NT2/D1 (cell line): ENCODE measurements around the gene HAPSTR1.
"Not testable (repeated sequence)": the region's sequence is repeated elsewhere in the genome, so short reads cannot be mapped to it uniquely, and the experiment has no call there.

ENCODE experiments used
- DNase-seq: peaks from one replicate; pipeline ENCODE4 v3.0.0-alpha.2; 2011; ENCODE audit warnings: low read depth, low spot score
- H3K27me3 ChIP-seq: 2 replicates; pipeline ENCODE4 v1.6.0; 2011; ENCODE audit warnings: mild to moderate bottlenecking; ENCODE audit not compliant: insufficient read length, insufficient read depth
- H3K36me3 ChIP-seq: 2 replicates; pipeline ENCODE4 v1.6.1; 2011; ENCODE audit warnings: mild to moderate bottlenecking, low read length, mixed read lengths; ENCODE audit not compliant: insufficient read depth, insufficient read length
- H3K4me1 ChIP-seq: 2 replicates; pipeline ENCODE4 v1.5.1; 2011; ENCODE audit not compliant: insufficient read depth, insufficient read length
- H3K4me3 ChIP-seq: 2 replicates; pipeline ENCODE4 v1.5.1; 2011; ENCODE audit warnings: low read depth; ENCODE audit not compliant: insufficient read length
- H3K9ac ChIP-seq: 2 replicates; pipeline ENCODE4 v1.6.0; 2011; ENCODE audit warnings: low read depth; ENCODE audit not compliant: insufficient read length
- H3K9me3 ChIP-seq: 2 replicates; pipeline ENCODE4 v1.5.1; 2011; ENCODE audit warnings: mild to moderate bottlenecking, low read length; ENCODE audit not compliant: insufficient read depth
- SUZ12 ChIP-seq: IDR thresholded peaks from 2 replicates; pipeline ENCODE4 v1.6.1; 2011; ENCODE audit not compliant: insufficient read length, insufficient read depth; ENCODE audit errors: extremely low read depth
- YY1 ChIP-seq: IDR thresholded peaks from 2 replicates; pipeline ENCODE4 v1.6.1; 2011; ENCODE audit not compliant: insufficient read length, insufficient read depth
- ZNF274 ChIP-seq: IDR thresholded peaks from 2 replicates; pipeline ENCODE4 v1.6.1; 2011; ENCODE audit warnings: mild to moderate bottlenecking, low read depth, low read length

Gene HAPSTR1

GRCh38 chr16:9090960-9091866 lies at the start of gene HAPSTR1:
Gene HAPSTR1, plus strand, starts transcription at chr16:9091644. Its CDS starts 401 bp downstream, at chr16:9092045.
- Histone ChIP-seq H3K4me3 (peak within 1 kb of the TSS; percentile 99), H3K4me1 (no peaks in the 10 kb centered on the region), H3K9me3 (no peaks in the 10 kb centered on the region), H3K36me3 (peaks cover 34% of the 10 kb centered on the region), H3K27me3 (no peaks in the 10 kb centered on the region), H3K9ac (peak within 1 kb of the TSS; percentile 100)
- DNase-seq, result peak; percentile 100
- TF ChIP-seq YY1 (peak; percentile 9), ZNF274 (no peak)

GRCh38 chr16:9042533-9042932 lies 48.9 kb upstream of the HAPSTR1 start:
- Histone ChIP-seq H3K27me3 (no peaks in the 10 kb centered on the region), H3K4me3 (no peak overlapping the region), H3K9ac (no peak overlapping the region), H3K36me3 (no peaks in the 10 kb centered on the region), H3K9me3 (no peaks in the 10 kb centered on the region), H3K4me1 (peaks cover 6% of the 10 kb centered on the region)
- TF ChIP-seq ZNF274, result no peak
- TF ChIP-seq YY1, result no peak
- TF ChIP-seq SUZ12, result no peak
- no peak for DNase-seq

- no peak for TF ChIP-seq YY1
- TF ChIP-seq SUZ12, result no peak
- no peak for TF ChIP-seq ZNF274
- Histone ChIP-seq H3K4me3 (no peak overlapping the region), H3K9me3 (no peaks in the 10 kb centered on the region), H3K4me1 (peaks cover 7% of the 10 kb centered on the region), H3K36me3 (no peaks in the 10 kb centered on the region), H3K27me3 (no peaks in the 10 kb centered on the region), H3K9ac (no peak overlapping the region)
- no peak for DNase-seq
Measured at GRCh38 chr16:9042964-9043680, 48.3 kb upstream of the HAPSTR1 start.

GRCh38 chr16:9045562-9045961 lies 45.9 kb upstream of the HAPSTR1 start:
- not testable (repeated sequence) for H3K36me3 ChIP-seq, H3K4me3 ChIP-seq, DNase-seq, H3K9ac ChIP-seq, H3K9me3 ChIP-seq, H3K4me1 ChIP-seq, H3K27me3 ChIP-seq

- H3K9ac ChIP-seq, result no peak overlapping the region
- no peak overlapping the region for H3K4me3 ChIP-seq
- TF ChIP-seq YY1 (no peak), SUZ12 (no peak), ZNF274 (no peak)
- H3K4me1 ChIP-seq, result peaks cover 7% of the 10 kb centered on the region
- no peaks in the 10 kb centered on the region for H3K27me3 ChIP-seq
- no peak for DNase-seq
- H3K9me3 ChIP-seq, result no peaks in the 10 kb centered on the region
- peaks cover 13% of the 10 kb centered on the region for H3K36me3 ChIP-seq
Measured at GRCh38 chr16:9046667-9047055, 44.8 kb upstream of the HAPSTR1 start.

- H3K9ac ChIP-seq, result peak overlapping the region; percentile 36
- H3K27me3 ChIP-seq, result no peaks in the 10 kb centered on the region
- TF ChIP-seq YY1 (no peak), ZNF274 (no peak), SUZ12 (no peak)
- DNase-seq, result peak; percentile 87
- no peak overlapping the region for H3K4me3 ChIP-seq
- H3K4me1 ChIP-seq, result peaks cover 7% of the 10 kb centered on the region
- H3K36me3 ChIP-seq, result peaks cover 13% of the 10 kb centered on the region
- H3K9me3 ChIP-seq, result no peaks in the 10 kb centered on the region
Measured at GRCh38 chr16:9047689-9048301, 43.6 kb upstream of the HAPSTR1 start.

- TF ChIP-seq ZNF274 (no peak), YY1 (no peak), SUZ12 (no peak)
- DNase-seq, result no peak
- no peaks in the 10 kb centered on the region for H3K27me3 ChIP-seq
- H3K4me3 ChIP-seq, result no peak overlapping the region
- no peaks in the 10 kb centered on the region for H3K9me3 ChIP-seq
- peaks cover 13% of the 10 kb centered on the region for H3K36me3 ChIP-seq
- H3K4me1 ChIP-seq, result peaks cover 7% of the 10 kb centered on the region
- peak overlapping the region; percentile 0 for H3K9ac ChIP-seq
Measured at GRCh38 chr16:9048302-9048700, 43.1 kb upstream of the HAPSTR1 start.
